GM19099 (cell line): ENCODE results near the gene MYO16.

Source experiments
- POLR2A ChIP-seq: IDR thresholded peaks from 3 replicates; pipeline ENCODE4 v1.6.1; 2011; ENCODE audit warnings: low read depth; ENCODE audit not compliant: insufficient read length; ENCODE audit errors: extremely low read depth

The MYO16 gene

GRCh38 chr13:109162248-109163036 is 533.0 kb downstream of the MYO16 start:
- no peak for TF ChIP-seq POLR2A

DNA sequence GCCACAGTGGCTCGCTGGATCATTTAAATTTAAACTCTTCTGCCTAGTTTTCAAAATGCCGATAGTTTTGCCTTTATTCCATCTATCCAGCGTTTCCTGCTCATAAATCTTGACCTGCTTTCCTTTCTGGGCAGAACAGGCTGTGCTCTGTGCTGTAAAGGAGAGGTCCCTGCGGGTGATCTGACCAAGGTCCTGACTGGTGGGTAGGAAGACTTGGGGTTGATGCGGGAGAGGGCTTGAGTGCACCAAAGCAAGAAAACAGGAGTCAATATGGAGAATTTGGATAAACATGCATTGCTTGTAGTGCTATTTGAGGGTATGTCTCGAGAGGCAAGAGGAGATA is 533.6 kb downstream of the MYO16 start:
- no peak for TF ChIP-seq POLR2A

GRCh38 chr13:109165417-109165904 is 536.0 kb downstream of the MYO16 start:
- TF ChIP-seq POLR2A = no peak

- TF ChIP-seq POLR2A = no peak
Observed at GRCh38 chr13:109166804-109167203, 537.4 kb downstream of the MYO16 start.

- no peak for TF ChIP-seq POLR2A
Observed at GRCh38 chr13:109172136-109172535, 542.7 kb downstream of the MYO16 start.

DNA sequence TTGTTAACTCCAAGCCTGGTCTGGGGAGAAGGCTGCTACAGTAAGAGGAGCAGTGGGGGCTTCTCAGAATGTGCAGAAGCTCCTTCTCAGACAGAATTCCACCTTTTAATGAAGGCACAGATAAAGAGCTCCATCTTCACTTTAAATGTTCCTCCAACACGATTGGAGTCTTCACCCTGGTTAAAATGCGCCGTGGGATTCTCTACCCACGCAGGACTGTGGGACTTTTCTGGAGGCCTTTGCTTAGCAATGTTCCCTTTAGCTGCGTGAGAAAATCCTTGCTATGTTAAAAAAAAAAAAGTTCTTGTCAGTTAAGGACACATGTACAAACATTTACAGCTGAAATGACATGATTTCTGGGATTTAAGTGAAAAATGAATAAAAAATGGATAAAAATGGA is 546.3 kb downstream of the MYO16 start:
- no peak for TF ChIP-seq POLR2A

GRCh38 chr13:109180905-109181425 is 551.6 kb downstream of the MYO16 start:
- TF ChIP-seq POLR2A = no peak

- no peak for TF ChIP-seq POLR2A
Observed at GRCh38 chr13:109182777-109183465, 553.5 kb downstream of the MYO16 start.

GRCh38 chr13:109191413-109191812 is 562.0 kb downstream of the MYO16 start:
- no peak for TF ChIP-seq POLR2A

GRCh38 chr13:109192306-109192705 is 562.9 kb downstream of the MYO16 start:
- no peak for TF ChIP-seq POLR2A

DNA sequence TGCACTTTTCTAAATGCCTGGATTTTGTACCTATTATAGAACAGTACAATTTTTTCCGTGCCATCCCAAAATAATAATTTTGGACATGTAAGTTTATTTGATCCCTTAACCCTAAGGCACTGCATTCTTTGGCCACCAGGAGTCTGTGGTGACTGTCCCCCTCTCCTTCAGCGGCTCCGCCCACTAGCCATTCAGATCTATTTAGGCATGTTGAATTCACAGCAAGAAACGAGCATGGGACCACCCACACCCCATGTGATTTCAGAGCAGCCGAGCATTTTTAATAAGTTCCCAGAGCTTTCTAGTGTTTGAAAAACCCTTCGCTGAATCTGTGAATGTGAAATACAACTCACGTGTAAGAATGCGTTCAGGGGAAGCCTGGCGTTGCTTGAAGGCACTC is 567.5 kb downstream of the MYO16 start:
- no peak for TF ChIP-seq POLR2A

GRCh38 chr13:109198585-109198984 is 569.2 kb downstream of the MYO16 start:
- no peak for TF ChIP-seq POLR2A

DNA sequence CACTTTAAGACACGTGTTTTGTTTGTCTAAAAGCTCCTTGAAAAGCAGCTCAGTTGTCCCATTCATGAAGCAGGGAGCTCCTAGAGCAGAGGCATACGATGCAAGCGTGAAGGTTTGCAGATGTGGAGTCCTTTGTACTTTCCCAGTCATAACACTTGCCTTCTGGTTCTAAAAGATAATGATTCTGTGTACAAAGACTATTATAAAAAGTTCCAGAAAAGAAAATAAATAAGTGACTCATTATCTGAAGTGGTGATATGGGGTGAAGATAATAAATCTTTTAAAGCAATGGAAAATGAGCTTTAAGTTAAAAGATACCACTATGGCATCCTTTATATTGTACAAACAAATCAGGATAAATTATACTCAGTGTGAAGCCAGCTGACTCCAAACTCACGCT is 569.9 kb downstream of the MYO16 start:
- no peak for TF ChIP-seq POLR2A

DNA sequence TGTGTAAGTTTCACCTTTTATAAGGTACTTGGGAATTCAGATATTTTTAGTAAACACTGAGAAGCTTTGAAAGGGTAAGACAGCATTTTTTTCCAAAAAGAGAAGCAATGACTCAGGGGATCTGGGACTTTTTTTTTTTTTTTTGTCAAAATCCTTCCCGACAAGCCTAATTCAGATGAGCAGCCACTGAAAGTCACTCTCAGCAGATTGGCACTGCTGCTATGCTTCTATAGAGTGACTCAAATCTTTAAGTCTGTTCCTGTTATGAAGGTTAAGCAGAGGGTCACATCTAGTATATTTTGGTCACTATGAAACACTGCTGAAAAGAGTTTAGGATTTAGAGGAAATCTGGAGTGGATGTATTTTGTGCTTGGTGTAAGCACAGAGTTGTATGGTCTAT is 571.1 kb downstream of the MYO16 start:
- TF ChIP-seq POLR2A = no peak

DNA sequence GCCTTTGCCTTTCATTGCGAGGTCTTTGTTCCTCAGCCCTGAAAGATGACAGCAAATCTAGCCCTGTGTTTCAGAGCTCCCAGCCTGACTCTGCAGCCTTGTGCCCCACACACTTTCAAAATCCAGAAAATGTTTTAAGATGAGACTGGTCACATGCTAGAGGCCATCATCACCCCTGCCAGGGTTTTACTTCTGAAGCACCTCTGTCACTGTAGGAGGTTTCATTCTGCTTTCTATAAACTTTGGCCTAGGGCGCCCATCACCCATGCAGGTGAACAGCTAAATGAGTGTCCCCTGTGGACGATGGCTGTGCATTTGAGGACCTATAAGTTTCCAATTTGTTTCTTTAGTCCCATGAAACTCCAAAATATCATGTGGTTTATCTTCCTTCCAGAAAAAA is 574.2 kb downstream of the MYO16 start:
- TF ChIP-seq POLR2A = no peak

- TF ChIP-seq POLR2A = no peak
Observed at GRCh38 chr13:109204252-109204651, 574.8 kb downstream of the MYO16 start.
